ENCODE measurements around the gene KCND3. TPM values are rescaled to one million over a fixed set of nuclear protein-coding genes. Genes with fewer than 3 reads are reported as not detected.

The KCND3 gene
- total RNA-seq, 1 donor from 2014 or later: 0.86 TPM

- TF ChIP-seq, protein P1, sequence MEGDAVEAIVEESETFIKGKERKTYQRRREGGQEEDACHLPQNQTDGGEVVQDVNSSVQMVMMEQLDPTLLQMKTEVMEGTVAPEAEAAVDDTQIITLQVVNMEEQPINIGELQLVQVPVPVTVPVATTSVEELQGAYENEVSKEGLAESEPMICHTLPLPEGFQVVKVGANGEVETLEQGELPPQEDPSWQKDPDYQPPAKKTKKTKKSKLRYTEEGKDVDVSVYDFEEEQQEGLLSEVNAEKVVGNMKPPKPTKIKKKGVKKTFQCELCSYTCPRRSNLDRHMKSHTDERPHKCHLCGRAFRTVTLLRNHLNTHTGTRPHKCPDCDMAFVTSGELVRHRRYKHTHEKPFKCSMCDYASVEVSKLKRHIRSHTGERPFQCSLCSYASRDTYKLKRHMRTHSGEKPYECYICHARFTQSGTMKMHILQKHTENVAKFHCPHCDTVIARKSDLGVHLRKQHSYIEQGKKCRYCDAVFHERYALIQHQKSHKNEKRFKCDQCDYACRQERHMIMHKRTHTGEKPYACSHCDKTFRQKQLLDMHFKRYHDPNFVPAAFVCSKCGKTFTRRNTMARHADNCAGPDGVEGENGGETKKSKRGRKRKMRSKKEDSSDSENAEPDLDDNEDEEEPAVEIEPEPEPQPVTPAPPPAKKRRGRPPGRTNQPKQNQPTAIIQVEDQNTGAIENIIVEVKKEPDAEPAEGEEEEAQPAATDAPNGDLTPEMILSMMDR (conservative IDR thresholded peaks at IDR 0.05): no peak
- Mint-ChIP-seq H3K4me3 (no peak overlapping the region), H3K27ac (ENCODE audit: unreplicated experiment) (no peak overlapping the region), H3K4me1 (peaks cover 24% of the 10 kb centered on the region), H3K9me3 (no peaks in the 10 kb centered on the region), H3K27me3 (ENCODE audit: low read depth) (peaks cover 2% of the 10 kb centered on the region), H3K36me3 (ENCODE audit: low read depth) (no peaks in the 10 kb centered on the region)
- DNase-seq (ENCODE audit: low read depth, low spot score): no peak
Measured at GRCh38 chr1:111725192-111725591, 264.3 kb downstream of the KCND3 start.

DNA sequence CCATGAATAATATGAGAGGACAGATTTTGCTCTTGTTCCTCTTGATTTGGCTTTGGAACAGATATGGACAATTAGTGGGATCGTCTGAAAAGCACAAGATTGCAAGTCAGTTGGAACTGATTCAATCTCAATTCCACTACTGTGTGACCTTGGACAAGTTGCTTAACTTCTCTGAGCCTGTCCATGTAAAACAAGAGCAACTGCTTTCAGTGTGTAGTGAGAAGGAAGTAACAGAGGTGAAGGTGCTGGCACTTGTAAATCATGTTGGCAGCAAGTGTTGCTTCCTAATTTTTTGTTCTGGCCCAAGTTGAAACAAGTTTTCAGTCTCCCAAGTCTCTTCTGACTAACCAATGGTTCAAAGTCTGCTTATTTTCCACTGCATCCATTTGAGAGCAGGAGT is 265.6 kb downstream of the KCND3 start:
- H3K4me3 Mint-ChIP-seq: no peak overlapping the region
- H3K9me3 Mint-ChIP-seq: no peaks in the 10 kb centered on the region
- H3K27me3 Mint-ChIP-seq (ENCODE audit: low read depth): peaks cover 2% of the 10 kb centered on the region
- peaks cover 14% of the 10 kb centered on the region for H3K4me1 Mint-ChIP-seq
- H3K36me3 Mint-ChIP-seq (ENCODE audit: low read depth): no peaks in the 10 kb centered on the region
- no peak for DNase-seq (ENCODE audit: low read depth, low spot score)
- no peak overlapping the region for H3K27ac Mint-ChIP-seq (ENCODE audit: unreplicated experiment)
- TF ChIP-seq, protein P1 (conservative IDR thresholded peaks at IDR 0.05): no peak

GRCh38 chr1:111723091-111723806 is 266.2 kb downstream of the KCND3 start:
- no peaks in the 10 kb centered on the region for H3K9me3 Mint-ChIP-seq
- peaks cover 12% of the 10 kb centered on the region for H3K4me1 Mint-ChIP-seq
- no peak overlapping the region for H3K4me3 Mint-ChIP-seq
- no peaks in the 10 kb centered on the region for H3K36me3 Mint-ChIP-seq (ENCODE audit: low read depth)
- H3K27me3 Mint-ChIP-seq (ENCODE audit: low read depth): peaks cover 2% of the 10 kb centered on the region
- TF ChIP-seq, protein P1 (conservative IDR thresholded peaks at IDR 0.05): no peak
- no peak overlapping the region for H3K27ac Mint-ChIP-seq (ENCODE audit: unreplicated experiment)
- DNase-seq (ENCODE audit: low read depth, low spot score): no peak

DNA sequence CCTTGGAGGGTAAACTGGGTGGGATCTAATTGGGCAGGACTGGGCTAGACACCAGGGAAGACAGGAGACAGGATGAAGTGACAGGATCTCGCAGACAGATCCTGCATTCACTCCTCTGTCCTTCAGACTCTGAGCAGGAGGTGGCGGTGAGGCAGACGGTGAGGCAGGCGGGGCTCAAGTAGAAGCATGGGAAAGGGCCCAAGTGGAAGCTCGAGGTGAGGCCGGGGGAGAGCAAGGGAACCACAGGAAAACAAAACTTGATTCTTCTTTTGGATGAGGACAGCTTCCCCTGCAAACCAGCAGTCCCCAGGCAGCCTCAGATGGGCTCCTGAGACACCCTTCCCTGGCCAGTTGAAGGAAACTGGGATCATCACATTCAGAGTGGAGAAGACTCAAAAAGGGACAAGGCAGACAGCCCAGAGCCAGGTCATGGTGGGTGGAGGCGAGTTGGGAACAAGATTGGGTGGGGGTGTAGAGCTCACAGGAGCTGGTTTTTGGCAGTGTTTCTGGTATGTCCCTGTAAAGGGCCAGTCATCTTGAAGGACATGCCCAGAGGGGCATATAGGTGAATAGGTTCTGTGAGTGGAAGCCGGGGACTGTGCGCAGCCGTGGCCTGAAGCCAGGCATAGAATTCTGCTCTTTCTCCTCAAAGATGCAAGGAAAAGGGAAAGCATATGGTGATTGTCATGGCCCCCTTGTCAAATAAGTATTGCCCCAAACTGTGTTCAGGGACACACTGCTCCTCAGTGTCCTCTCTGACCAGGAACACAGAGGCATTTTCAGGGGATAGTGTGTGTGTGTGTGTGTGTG is 268.3 kb downstream of the KCND3 start:
- no peak overlapping the region for H3K27ac Mint-ChIP-seq (ENCODE audit: unreplicated experiment)
- no peak overlapping the region for H3K4me3 Mint-ChIP-seq
- TF ChIP-seq, protein P1 (conservative IDR thresholded peaks at IDR 0.05): no peak
- DNase-seq (ENCODE audit: low read depth, low spot score): no peak
- no peaks in the 10 kb centered on the region for H3K36me3 Mint-ChIP-seq (ENCODE audit: low read depth)
- no peaks in the 10 kb centered on the region for H3K9me3 Mint-ChIP-seq
- peaks cover 2% of the 10 kb centered on the region for H3K27me3 Mint-ChIP-seq (ENCODE audit: low read depth)
- peaks cover 8% of the 10 kb centered on the region for H3K4me1 Mint-ChIP-seq

Other genes with a start within 250 kb of the KCND3 start
- 25.7 and 26.7 TPM in 2 replicates for gene DDX20, start 233.8 kb downstream of the KCND3 start, total RNA-seq